Transverse colon (tissue), 3 donors: ENCODE measurements around the gene MIS18BP1.

Source experiments
- EP300 ChIP-seq: sonication (generic); formaldehyde crosslinking; IDR thresholded peaks from one replicate; pipeline ENCODE4 v1.6.1; 2017; ENCODE audit warnings: antibody characterized with exemption, low read depth
- POLR2A ChIP-seq: fragments of 450-650 bp; IDR thresholded peaks from one replicate; pipeline ENCODE4 v1.6.1; 2016; ENCODE audit warnings: antibody characterized with exemption, mild to moderate bottlenecking, moderate library complexity
- TF ChIP-seq, protein P1 (sequence below), 5 experiments: fragments of 200-600 bp in 3 of 5; fragments of 450-650 bp in 2 of 5; sonication (generic) in 3 of 5; IDR thresholded peaks; 1 replicate in 2 of 5; 2 replicates in 3 of 5; pipeline ENCODE4 v1.5.1; 2016 to 2017; ENCODE audit warnings: antibody characterized with exemption in 5 of 5, inconsistent platforms in 3 of 5, mild to moderate bottlenecking in 2 of 5, moderate library complexity in 1 of 5

DNA sequence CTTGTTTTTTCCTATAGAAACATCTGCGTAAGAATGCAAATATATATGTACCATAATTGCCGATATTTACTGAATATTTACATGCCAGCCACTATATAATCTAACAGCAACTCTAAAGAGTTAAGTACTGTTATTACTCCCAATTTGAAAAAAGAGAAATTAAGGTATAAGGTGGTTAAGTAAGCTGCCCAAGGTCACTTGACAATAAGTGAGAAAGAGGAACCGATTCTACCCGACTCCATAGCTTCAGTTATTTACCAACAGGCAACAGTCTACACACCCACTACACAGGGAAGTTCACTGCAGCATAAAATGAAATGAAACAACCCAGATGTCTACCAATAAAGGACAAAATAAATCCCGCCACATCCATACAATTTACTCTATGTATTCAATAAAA is 1.1 kb downstream of the MIS18BP1 start:
- TF ChIP-seq EP300 (no peak), POLR2A (no peak)
- TF ChIP-seq, protein P1, sequence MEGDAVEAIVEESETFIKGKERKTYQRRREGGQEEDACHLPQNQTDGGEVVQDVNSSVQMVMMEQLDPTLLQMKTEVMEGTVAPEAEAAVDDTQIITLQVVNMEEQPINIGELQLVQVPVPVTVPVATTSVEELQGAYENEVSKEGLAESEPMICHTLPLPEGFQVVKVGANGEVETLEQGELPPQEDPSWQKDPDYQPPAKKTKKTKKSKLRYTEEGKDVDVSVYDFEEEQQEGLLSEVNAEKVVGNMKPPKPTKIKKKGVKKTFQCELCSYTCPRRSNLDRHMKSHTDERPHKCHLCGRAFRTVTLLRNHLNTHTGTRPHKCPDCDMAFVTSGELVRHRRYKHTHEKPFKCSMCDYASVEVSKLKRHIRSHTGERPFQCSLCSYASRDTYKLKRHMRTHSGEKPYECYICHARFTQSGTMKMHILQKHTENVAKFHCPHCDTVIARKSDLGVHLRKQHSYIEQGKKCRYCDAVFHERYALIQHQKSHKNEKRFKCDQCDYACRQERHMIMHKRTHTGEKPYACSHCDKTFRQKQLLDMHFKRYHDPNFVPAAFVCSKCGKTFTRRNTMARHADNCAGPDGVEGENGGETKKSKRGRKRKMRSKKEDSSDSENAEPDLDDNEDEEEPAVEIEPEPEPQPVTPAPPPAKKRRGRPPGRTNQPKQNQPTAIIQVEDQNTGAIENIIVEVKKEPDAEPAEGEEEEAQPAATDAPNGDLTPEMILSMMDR (IDR thresholded peaks at IDR 0.05): no peak
